GM19239 (cell line): Measurements from ENCODE around the gene RAE1.

Source experiments
- DNase-seq: peaks from one replicate; pipeline ENCODE4 v3.0.0; 2011; ENCODE audit warnings: low spot score; ENCODE audit not compliant: insufficient read length
- FAIRE-seq: peaks from 2 replicates; lab custom pipeline; 2011; peaks lifted over from hg19 to GRCh38; lab: Jason Lieb, UNC

The RAE1 gene

GRCh38 chr20:57425150-57426013 is 74.3 kb downstream of the RAE1 start:
- DNase-seq (no peak), FAIRE-seq (no peak)

GRCh38 chr20:57426271-57426689 is 75.2 kb downstream of the RAE1 start:
- FAIRE-seq (no peak), DNase-seq (no peak)

DNA sequence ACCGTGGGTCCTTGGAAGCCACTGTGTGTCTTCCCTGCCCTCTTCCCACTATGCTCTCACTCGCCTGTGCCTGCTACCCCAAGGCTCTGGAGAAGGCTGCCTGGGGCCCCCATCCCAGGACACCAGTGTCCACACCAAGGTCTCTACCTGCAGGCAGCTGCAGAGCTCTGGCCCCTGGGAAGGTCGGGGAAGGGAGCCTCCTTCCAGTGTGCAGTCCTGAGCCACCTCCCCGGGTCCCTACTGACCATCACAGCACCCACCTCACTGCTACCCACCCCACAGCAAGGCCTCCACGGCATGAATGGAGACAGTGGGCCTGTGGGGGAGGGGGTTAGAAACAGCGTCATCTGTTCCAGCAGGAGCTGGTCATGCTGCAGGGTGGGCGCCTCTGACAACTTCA is 75.8 kb downstream of the RAE1 start:
- DNase-seq (no peak), FAIRE-seq (no peak)

- DNase-seq (no peak), FAIRE-seq (no peak)
These were observed 77.5 kb downstream of the RAE1 start for GRCh38 chr20:57428324-57429158.
